KMS-11 (cell line): ENCODE results near the gene RDH8.

Source experiments
- H2AFZ ChIP-seq: fragments of 200-600 bp; sonication (generic); 2 replicates; pipeline ENCODE4 v1.6.1; 2016; ENCODE audit warnings: antibody characterized with exemption, mixed run types, low read depth
- H3K27ac ChIP-seq: fragments of 200-600 bp; sonication (generic); 2 replicates; pipeline ENCODE4 v1.6.1; 2016; ENCODE audit warnings: mild to moderate bottlenecking, mixed run types
- H3K27me3 ChIP-seq: fragments of 200-600 bp; sonication (generic); 2 replicates; pipeline ENCODE4 v1.6.1; 2017; ENCODE audit warnings: mild to moderate bottlenecking, low read depth, mixed run types, moderate library complexity; ENCODE audit not compliant: insufficient read depth
- H3K36me3 ChIP-seq: fragments of 200-600 bp; sonication (generic); 2 replicates; pipeline ENCODE4 v1.6.1; 2017; ENCODE audit warnings: mild to moderate bottlenecking, mixed run types; ENCODE audit not compliant: insufficient read depth
- H3K4me1 ChIP-seq: fragments of 200-600 bp; sonication (generic); 2 replicates; pipeline ENCODE4 v1.6.1; 2016; ENCODE audit warnings: mild to moderate bottlenecking, low read depth, mixed run types; ENCODE audit not compliant: poor library complexity, severe bottlenecking
- H3K4me2 ChIP-seq: fragments of 200-600 bp; sonication (generic); 2 replicates; pipeline ENCODE4 v1.7.0; 2016; ENCODE audit warnings: mild to moderate bottlenecking, mixed run types
- H3K4me3 ChIP-seq: fragments of 200-600 bp; sonication (generic); IDR thresholded peaks from 2 replicates; pipeline ENCODE4 v1.6.1; 2017; ENCODE audit warnings: low read depth, low read length, mixed read lengths; ENCODE audit not compliant: insufficient read depth
- H3K79me2 ChIP-seq: fragments of 200-600 bp; sonication (generic); 2 replicates; pipeline ENCODE4 v1.6.1; 2016; ENCODE audit warnings: low read depth, mixed run types; ENCODE audit not compliant: insufficient read depth
- H3K9ac ChIP-seq: fragments of 200-600 bp; sonication (generic); 2 replicates; pipeline ENCODE4 v1.6.1; 2016; ENCODE audit warnings: mild to moderate bottlenecking, mixed run types
- H4K20me1 ChIP-seq: fragments of 200-600 bp; sonication (generic); 2 replicates; pipeline ENCODE4 v1.6.1; 2016; ENCODE audit warnings: mild to moderate bottlenecking, mixed run types; ENCODE audit not compliant: insufficient read depth
- TF ChIP-seq, protein P1 (sequence below): fragments of 200-600 bp; sonication (generic); conservative IDR thresholded peaks from 2 replicates; pipeline ENCODE4 v1.6.1; 2017; ENCODE audit warnings: low read depth, mild to moderate bottlenecking, antibody characterized with exemption, low read length, moderate library complexity, mixed read lengths

Gene RDH8

DNA sequence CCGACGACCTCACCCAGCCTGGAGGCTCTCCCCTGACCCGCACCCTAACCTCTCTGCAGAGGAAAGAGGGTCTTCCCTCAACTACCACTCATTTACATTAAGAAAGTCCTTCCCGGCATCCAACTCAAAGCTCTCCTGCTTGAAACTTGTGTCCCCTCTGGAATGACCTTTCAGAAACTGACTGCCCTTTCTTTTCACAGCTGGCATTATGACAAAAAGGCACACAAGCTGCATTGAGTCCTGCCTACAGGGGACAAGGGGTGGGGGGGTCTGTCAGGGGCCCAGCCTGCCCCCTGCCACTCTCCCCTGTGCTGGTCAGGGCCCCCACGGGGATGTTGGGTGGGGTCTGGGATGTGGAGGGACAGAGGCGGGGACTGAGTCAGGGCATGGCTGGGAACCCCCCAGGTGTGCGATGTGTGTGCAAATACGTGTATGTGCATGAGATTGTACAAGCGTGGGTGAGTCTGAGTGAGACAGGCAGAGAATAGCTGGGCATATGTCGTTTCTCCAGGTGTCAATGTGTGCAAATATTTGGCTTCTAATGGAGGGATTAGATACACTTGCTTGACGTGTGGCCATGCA is 5.0 kb upstream of the RDH8 start:
- Histone ChIP-seq H3K27ac (no peak overlapping the region), H3K9ac (no peak overlapping the region), H3K4me3 (no peak overlapping the region), H4K20me1 (no peaks in the 10 kb centered on the region), H3K36me3 (no peaks in the 10 kb centered on the region), H3K27me3 (peaks cover 46% of the 10 kb centered on the region), H3K79me2 (no peaks in the 10 kb centered on the region), H3K4me2 (no peak overlapping the region), H3K4me1 (no peaks in the 10 kb centered on the region), H2AFZ (no peak overlapping the region)
- TF ChIP-seq, protein P1, sequence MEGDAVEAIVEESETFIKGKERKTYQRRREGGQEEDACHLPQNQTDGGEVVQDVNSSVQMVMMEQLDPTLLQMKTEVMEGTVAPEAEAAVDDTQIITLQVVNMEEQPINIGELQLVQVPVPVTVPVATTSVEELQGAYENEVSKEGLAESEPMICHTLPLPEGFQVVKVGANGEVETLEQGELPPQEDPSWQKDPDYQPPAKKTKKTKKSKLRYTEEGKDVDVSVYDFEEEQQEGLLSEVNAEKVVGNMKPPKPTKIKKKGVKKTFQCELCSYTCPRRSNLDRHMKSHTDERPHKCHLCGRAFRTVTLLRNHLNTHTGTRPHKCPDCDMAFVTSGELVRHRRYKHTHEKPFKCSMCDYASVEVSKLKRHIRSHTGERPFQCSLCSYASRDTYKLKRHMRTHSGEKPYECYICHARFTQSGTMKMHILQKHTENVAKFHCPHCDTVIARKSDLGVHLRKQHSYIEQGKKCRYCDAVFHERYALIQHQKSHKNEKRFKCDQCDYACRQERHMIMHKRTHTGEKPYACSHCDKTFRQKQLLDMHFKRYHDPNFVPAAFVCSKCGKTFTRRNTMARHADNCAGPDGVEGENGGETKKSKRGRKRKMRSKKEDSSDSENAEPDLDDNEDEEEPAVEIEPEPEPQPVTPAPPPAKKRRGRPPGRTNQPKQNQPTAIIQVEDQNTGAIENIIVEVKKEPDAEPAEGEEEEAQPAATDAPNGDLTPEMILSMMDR: no peak

DNA sequence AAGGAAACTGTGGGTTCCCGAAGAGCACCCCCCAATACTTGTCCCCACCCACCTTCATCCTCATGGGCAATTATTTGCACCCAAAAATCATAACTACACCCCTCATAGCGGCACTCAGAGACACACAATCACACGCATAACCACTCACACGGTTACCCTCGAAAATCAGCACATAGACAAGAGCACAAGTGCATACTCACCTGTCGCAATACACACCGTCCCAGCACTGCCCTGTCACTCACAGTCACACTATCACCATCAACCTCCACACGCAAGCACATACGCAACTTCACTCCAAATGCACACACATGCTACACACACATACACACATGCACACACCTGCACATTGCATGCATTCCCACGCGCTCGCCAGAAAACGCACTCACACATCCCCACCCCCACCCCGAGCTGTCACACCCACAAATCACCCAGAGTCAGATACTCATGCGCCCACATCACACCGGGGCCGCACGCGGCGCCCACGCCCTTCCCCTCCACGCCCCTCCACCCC is 3.5 kb upstream of the RDH8 start:
- Histone ChIP-seq H3K4me1 (no peaks in the 10 kb centered on the region), H3K79me2 (no peaks in the 10 kb centered on the region), H3K4me3 (no peak overlapping the region), H4K20me1 (no peaks in the 10 kb centered on the region), H3K27ac (no peak overlapping the region), H3K4me2 (no peak overlapping the region), H3K9ac (no peak overlapping the region), H3K36me3 (no peaks in the 10 kb centered on the region), H2AFZ (no peak overlapping the region), H3K27me3 (peaks cover 50% of the 10 kb centered on the region)
- TF ChIP-seq, protein P1: no peak

DNA sequence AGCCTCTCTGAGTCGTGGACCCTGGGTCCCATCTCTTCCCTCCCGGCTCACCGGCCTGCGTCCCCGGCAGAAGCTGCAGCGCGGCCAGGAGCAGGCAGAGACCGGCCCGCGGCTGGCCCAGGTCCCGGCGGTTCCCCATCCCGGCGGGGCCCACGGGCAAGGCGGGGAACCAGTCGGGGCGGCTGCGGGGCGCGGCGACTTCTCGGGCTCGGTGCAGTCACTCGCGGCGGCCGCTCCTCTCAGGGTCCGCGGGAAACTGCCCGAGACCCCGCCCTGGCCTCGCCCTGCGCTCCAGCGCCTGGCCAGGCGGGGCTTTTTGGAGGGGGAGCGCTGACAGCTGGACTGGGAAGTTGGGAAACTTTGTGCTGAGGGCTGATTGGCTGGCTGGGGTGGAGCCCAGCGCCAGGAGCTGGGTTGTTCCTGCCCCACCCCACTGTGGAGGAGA is 3.0 kb upstream of the RDH8 start, which contains the start of gene COL5A3:
Gene COL5A3, minus strand, starts transcription at position 258 of the 445 bp plus-strand sequence. Its CDS starts 119 bp downstream, at position 139.
- H3K4me3 ChIP-seq: no peak within 1 kb of the TSS
- no peak within 1 kb of the TSS for H3K27ac ChIP-seq
- H2AFZ ChIP-seq: no peak within 1 kb of the TSS
- no peaks in the 10 kb centered on the region for H4K20me1 ChIP-seq
- H3K4me2 ChIP-seq: no peak within 1 kb of the TSS
- H3K9ac ChIP-seq: no peak within 1 kb of the TSS
- H3K79me2 ChIP-seq: no peaks in the 10 kb centered on the region
- H3K36me3 ChIP-seq: no peaks in the 10 kb centered on the region
- H3K4me1 ChIP-seq: no peaks in the 10 kb centered on the region
- peaks cover 47% of the 10 kb centered on the region for H3K27me3 ChIP-seq
- TF ChIP-seq, protein P1: no peak

DNA sequence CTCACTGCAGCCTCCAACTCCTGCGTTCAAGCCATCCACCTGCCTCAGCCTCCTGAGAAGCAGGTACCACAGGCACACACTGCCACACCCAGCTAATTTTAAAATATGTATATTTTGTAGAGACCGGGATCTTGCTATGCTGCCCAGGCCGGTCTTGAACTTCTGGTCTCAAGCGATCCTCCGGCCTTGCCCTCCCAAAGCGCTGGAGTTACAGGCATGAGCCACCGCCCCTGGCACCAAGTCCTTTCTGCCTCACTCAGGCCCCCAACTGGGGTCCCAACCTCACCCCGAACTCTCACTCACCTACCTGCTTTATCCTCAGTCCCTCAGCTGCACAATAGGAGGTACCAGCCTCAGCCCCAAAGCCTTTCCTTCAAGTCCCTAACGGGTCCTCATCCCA is 2.3 kb upstream of the RDH8 start:
- TF ChIP-seq, protein P1: no peak
- H3K27ac ChIP-seq: no peak overlapping the region
- no peaks in the 10 kb centered on the region for H3K36me3 ChIP-seq

More for the DNA sequence above, 2.3 kb upstream of the RDH8 start:
- no peaks in the 10 kb centered on the region for H3K4me1 ChIP-seq
- no peak overlapping the region for H3K4me3 ChIP-seq
- H3K27me3 ChIP-seq: peaks cover 41% of the 10 kb centered on the region
- no peak overlapping the region for H2AFZ ChIP-seq
- no peak overlapping the region for H3K4me2 ChIP-seq
- H4K20me1 ChIP-seq: no peaks in the 10 kb centered on the region
- H3K9ac ChIP-seq: no peak overlapping the region
- H3K79me2 ChIP-seq: no peaks in the 10 kb centered on the region
